SK-N-SH (cell line): Measurements from ENCODE around the gene SAMM50. TPM values are rescaled to one million over a fixed set of nuclear protein-coding genes. Genes with fewer than 3 reads are reported as not detected.

Experiments
- CTCF ChIA-PET: fragments of 300-600, 350-600 bp; formaldehyde crosslinking; extraction: SDS; loops from one replicate; lab custom pipeline; 2021; lab: Yijun Ruan, JAX
- POLR2A ChIA-PET: fragments of 350-600 bp; sonication (Branson Sonifier 250); formaldehyde crosslinking; extraction: SDS; loops from one replicate; lab custom pipeline; 2020; ENCODE audit warnings: antibody characterized with exemption, inconsistent platforms; lab: Yijun Ruan, JAX
- DNase-seq: peaks from one replicate; pipeline ENCODE4 v3.0.0; 2012
- H2AFZ ChIP-seq: fragments of 200-600 bp; sonication (generic); 2 replicates; pipeline ENCODE4 v1.8.1; 2016; ENCODE audit warnings: antibody characterized with exemption, mild to moderate bottlenecking, low read depth
- H3F3A ChIP-seq: fragments of 200-600 bp; sonication (generic); replicated peaks from 2 replicates; pipeline ENCODE3; 2016; ENCODE audit warnings: antibody characterized with exemption, mild to moderate bottlenecking; ENCODE audit not compliant: insufficient read depth
- H3K27ac ChIP-seq, 2 experiments: fragments of 200-500 bp in 1 of 2; fragments of 200-600 bp in 1 of 2; sonication (Bioruptor generic) in 1 of 2; sonication (generic), shearing (Covaris generic) in 1 of 2; 2 replicates each; pipeline versions ENCODE4 v1.5.1 to v1.6.1; 2014 to 2016; ENCODE audit warnings: low read depth in 2 of 2, inconsistent platforms in 1 of 2, low read length in 1 of 2, mild to moderate bottlenecking in 1 of 2, mixed read lengths in 1 of 2
- H3K27me3 ChIP-seq: fragments of 200-600 bp; sonication (generic), shearing (Covaris generic); 2 replicates; pipeline ENCODE4 v1.6.1; 2016; ENCODE audit warnings: mixed run types; ENCODE audit not compliant: insufficient read depth
- H3K36me3 ChIP-seq, 2 experiments: fragments of 200-500 bp in 1 of 2; fragments of 200-600 bp in 1 of 2; sonication (Bioruptor generic) in 1 of 2; sonication (generic) in 1 of 2; replicated peaks in 1 of 2; 2 replicates each; pipeline versions ENCODE3 to v1.5.1; 2014 to 2016; ENCODE audit warnings: low read length in 1 of 2, mild to moderate bottlenecking in 1 of 2; ENCODE audit not compliant: insufficient read depth in 2 of 2, control insufficient read depth in 1 of 2
- H3K4me1 ChIP-seq, 2 experiments: fragments of 200-500 bp in 1 of 2; fragments of 200-600 bp in 1 of 2; sonication (Bioruptor generic) in 1 of 2; sonication (generic), shearing (Covaris generic) in 1 of 2; 2 replicates each; pipeline versions ENCODE4 v1.5.1 to v1.6.1; 2014 to 2016; ENCODE audit warnings: low read depth in 1 of 2, low read length in 1 of 2, mixed run types in 1 of 2; ENCODE audit not compliant: insufficient read depth in 2 of 2, control insufficient read depth in 1 of 2
- H3K4me2 ChIP-seq: fragments of 200-600 bp; sonication (generic), shearing (Covaris generic); 2 replicates; pipeline ENCODE4 v1.6.1; 2017; ENCODE audit warnings: mixed run types
- H3K4me3 ChIP-seq, 2 experiments: fragments of 200-500 bp in 1 of 2; fragments of 200-600 bp in 1 of 2; sonication (Bioruptor generic) in 1 of 2; sonication (generic), shearing (Covaris generic) in 1 of 2; 2 replicates each; pipeline versions ENCODE4 v1.5.1 to v1.8.1; 2014 to 2016; ENCODE audit warnings: low read depth in 2 of 2, inconsistent platforms in 1 of 2, low read length in 1 of 2, mild to moderate bottlenecking in 1 of 2, mixed read lengths in 1 of 2, moderate library complexity in 1 of 2
- H3K79me2 ChIP-seq: fragments of 200-600 bp; sonication (generic); 2 replicates; pipeline ENCODE4 v1.8.1; 2017; ENCODE audit warnings: mild to moderate bottlenecking; ENCODE audit not compliant: insufficient read depth
- H3K9ac ChIP-seq: fragments of 200-600 bp; sonication (generic); 2 replicates; pipeline ENCODE4 v1.6.1; 2017; ENCODE audit warnings: mixed run types
- H3K9me2 ChIP-seq: fragments of 200-600 bp; sonication (generic); 2 replicates; pipeline ENCODE4 v1.6.1; 2017; ENCODE audit warnings: mixed run types
- H3K9me3 ChIP-seq: fragments of 200-600 bp; sonication (generic); 2 replicates; pipeline ENCODE4 v1.6.1; 2017; ENCODE audit warnings: mixed run types, mild to moderate bottlenecking, moderate library complexity
- H4K20me1 ChIP-seq: fragments of 200-600 bp; sonication (generic); 2 replicates; pipeline ENCODE4 v1.6.1; 2017; ENCODE audit warnings: mild to moderate bottlenecking, mixed run types; ENCODE audit not compliant: insufficient read depth
- CHD2 ChIP-seq: fragments of 150-350 bp; IDR thresholded peaks from 2 replicates; pipeline ENCODE4 v1.6.1; 2018; ENCODE audit warnings: low read length; ENCODE audit not compliant: partially characterized antibody
- ELF1 ChIP-seq: IDR thresholded peaks from 2 replicates; pipeline ENCODE4 v1.4.0; 2012
- EP300 ChIP-seq, 2 experiments: IDR thresholded peaks; 2 replicates each; pipeline versions ENCODE4 v1.4.0 to v1.6.1; 2012; ENCODE audit warnings: borderline replicate concordance in 1 of 2, low read depth in 1 of 2, low read length in 1 of 2
- FOSL2 ChIP-seq: IDR thresholded peaks from 2 replicates; pipeline ENCODE4 v1.4.0; 2012; ENCODE audit warnings: low read depth, mild to moderate bottlenecking, moderate library complexity, borderline replicate concordance
- JUND ChIP-seq: IDR thresholded peaks from 2 replicates; pipeline ENCODE4 v1.4.0; 2012
- NFIC ChIP-seq: IDR thresholded peaks from 2 replicates; pipeline ENCODE4 v1.4.0; 2012; ENCODE audit warnings: borderline replicate concordance
- NRF1 ChIP-seq: IDR thresholded peaks from 2 replicates; pipeline ENCODE4 v1.6.1; 2012; ENCODE audit warnings: low read depth, mild to moderate bottlenecking, low read length
- PBX3 ChIP-seq: IDR thresholded peaks from 2 replicates; pipeline ENCODE4; 2012
- RCOR1 ChIP-seq: fragments of 150-350 bp; IDR thresholded peaks from 2 replicates; pipeline ENCODE4 v1.6.1; 2017; ENCODE audit warnings: antibody characterized with exemption, low read length
- RFX5 ChIP-seq: IDR thresholded peaks from 2 replicates; pipeline ENCODE4 v1.6.1; 2012; ENCODE audit warnings: mild to moderate bottlenecking, improper control_type of control experiment, low read length
- SMC3 ChIP-seq: IDR thresholded peaks from 2 replicates; pipeline ENCODE4 v1.6.1; 2012; ENCODE audit warnings: low read depth, low read length, improper control_type of control experiment
- TAF1 ChIP-seq: IDR thresholded peaks from 2 replicates; pipeline ENCODE4 v1.6.1; 2012; ENCODE audit warnings: low read depth, mild to moderate bottlenecking, low read length, moderate library complexity, borderline replicate concordance
- TCF12 ChIP-seq: IDR thresholded peaks from 2 replicates; pipeline ENCODE4 v1.4.0; 2012
- TEAD4 ChIP-seq: IDR thresholded peaks from 2 replicates; pipeline ENCODE4 v1.4.0; 2012; ENCODE audit warnings: mild to moderate bottlenecking, borderline replicate concordance; ENCODE audit not compliant: insufficient read depth
- USF2 ChIP-seq: fragments of 150-350 bp; IDR thresholded peaks from 2 replicates; pipeline ENCODE4 v1.6.1; 2017; ENCODE audit warnings: antibody characterized with exemption, low read length, low read depth, borderline replicate concordance
- WGBS: methylation state at CpG from one replicate; pipeline ENCODE4 v1.1.6; 2017; ENCODE audit warnings: low lambda C conversion rate; 5-methylcytosine and 5-hydroxymethylcytosine counted together
- polyA plus RNA-seq, 3 experiments: library from polyadenylated mRNA; depleted of rRNA; stranded (reverse); fragments of >200 nt; gene quantifications; 2 replicates each; pipeline ENCODE4 v1.2.3, GENCODE V29; 2012

The SAMM50 gene
- polyA plus RNA-seq, 1 of the 3 experiments (the other 2 are of a cell fraction) = 49.6 TPM

- H3K36me3 ChIP-seq = no peaks in the 10 kb centered on the region
- H3K9me3 ChIP-seq = no peaks in the 10 kb centered on the region
- no peaks in the 10 kb centered on the region for H3F3A ChIP-seq
- H3K9me2 ChIP-seq = no peaks in the 10 kb centered on the region
- POLR2A ChIA-PET = no interaction called here
- no peak overlapping the region for H3K4me2 ChIP-seq
- peak; percentile 12 for DNase-seq
- CTCF ChIA-PET = interaction anchor here (0.9 to 1.3 kb wide), 2 partner anchors 8 to 36 kb away, joined by 3 read pairs; no protein-coding TSS in a partner anchor
- 70% methylated on average over 13 of the region's 16 CpGs for WGBS
- no peak overlapping the region for H2AFZ ChIP-seq
- peaks cover 16 to 19% of the 10 kb centered on the region in 2 experiments; a peak in 3 of 4 replicates for H3K4me1 ChIP-seq
- no peaks in the 10 kb centered on the region for H3K79me2 ChIP-seq
- no peak overlapping the region for H3K9ac ChIP-seq
- no peak overlapping the region for H3K4me3 ChIP-seq
- no peaks in the 10 kb centered on the region for H4K20me1 ChIP-seq
- no peaks in the 10 kb centered on the region for H3K27me3 ChIP-seq
- no peak overlapping the region for H3K27ac ChIP-seq
- TF ChIP-seq CHD2 (no peak), FOSL2 (peak; percentile 35)
Measured at GRCh38 chr22:43919106-43919973, 35.9 kb upstream of the SAMM50 start.

GRCh38 chr22:43921370-43921769 is 33.9 kb upstream of the SAMM50 start:
- H3K27ac ChIP-seq = peak overlapping the region in 1 of 2 experiments; percentile 16; a peak in 1 of 4 replicates
- peaks cover 16 to 19% of the 10 kb centered on the region in 2 experiments; a peak in 3 of 4 replicates for H3K4me1 ChIP-seq
- no peaks in the 10 kb centered on the region for H4K20me1 ChIP-seq
- H2AFZ ChIP-seq = no peak overlapping the region
- H3K79me2 ChIP-seq = no peaks in the 10 kb centered on the region
- DNase-seq = no peak
- no peak overlapping the region for H3K9ac ChIP-seq
- H3K9me3 ChIP-seq = no peaks in the 10 kb centered on the region
- no peak overlapping the region for H3K4me3 ChIP-seq
- no peaks in the 10 kb centered on the region for H3K36me3 ChIP-seq
- no peaks in the 10 kb centered on the region for H3K9me2 ChIP-seq
- no peaks in the 10 kb centered on the region for H3F3A ChIP-seq
- TF ChIP-seq RCOR1 (no peak), EP300 (IDR thresholded peaks at IDR 0.05; ENCODE audit: borderline replicate concordance in 1 of 2, low read depth in 1 of 2, low read length in 1 of 2) (peak in 1 of 2 experiments; percentile 46; a peak in 1 of 4 replicates), NRF1 (no peak), PBX3 (peak; percentile 57), SMC3 (no peak), ELF1 (no peak), TEAD4 (no peak), FOSL2 (peak; percentile 67; the same call in 1 of the 2 replicates), JUND (peak; percentile 42), NFIC (no peak), TCF12 (peak; percentile 67), USF2 (no peak), RFX5 (no peak), TAF1 (no peak)
- no peaks in the 10 kb centered on the region for H3K27me3 ChIP-seq
- ChIA-PET CTCF (interaction anchor here (0.9 to 2.8 kb wide), 2 partner anchors 10 to 24 kb away, joined by 6 to 19 read pairs; no protein-coding TSS in a partner anchor), POLR2A (no interaction called here)
- 22% methylated on average over 3 of the region's 4 CpGs for WGBS
- H3K4me2 ChIP-seq = peak overlapping the region; percentile 40; the same call in 1 of the 2 replicates
